HepG2 (cell line): Measurements from ENCODE around the gene ELP5. TPM values are rescaled to one million over a fixed set of nuclear protein-coding genes. Genes with fewer than 3 reads are reported as not detected.

Source experiments
- ATRX ChIP-seq: sonication (generic); formaldehyde crosslinking; IDR thresholded peaks from 2 replicates; pipeline ENCODE4 v1.4.0; 2020; ENCODE audit warnings: missing genetic modification reagents, borderline replicate concordance
- GPBP1L1 ChIP-seq: sonication (generic); formaldehyde crosslinking; IDR thresholded peaks from 2 replicates; pipeline ENCODE4 v1.5.0; 2020; ENCODE audit warnings: mild to moderate bottlenecking, missing genetic modification reagents
- HBP1 ChIP-seq: IDR thresholded peaks from 2 replicates; pipeline ENCODE4 v1.6.1; 2016; ENCODE audit warnings: low read depth, control low read depth
- HOMEZ ChIP-seq: IDR thresholded peaks from 2 replicates; pipeline ENCODE4 v1.6.1; 2016; ENCODE audit warnings: low read depth
- JUNB ChIP-seq: sonication (generic); formaldehyde crosslinking; IDR thresholded peaks from 2 replicates; pipeline ENCODE4 v1.8.0; 2022; ENCODE audit warnings: missing genetic modification reagents, mild to moderate bottlenecking, borderline replicate concordance
- KLF9 ChIP-seq: IDR thresholded peaks from 2 replicates; pipeline ENCODE4 v1.6.1; 2016; ENCODE audit warnings: low read depth
- MTA1 ChIP-seq: sonication (generic); formaldehyde crosslinking; IDR thresholded peaks from 2 replicates; pipeline ENCODE4 v1.4.0; 2020; ENCODE audit warnings: missing genetic modification reagents, mild to moderate bottlenecking, borderline replicate concordance
- NAIF1 ChIP-seq: sonication (generic); formaldehyde crosslinking; IDR thresholded peaks from 2 replicates; pipeline ENCODE4 v1.5.0; 2020; ENCODE audit warnings: mild to moderate bottlenecking, missing genetic modification reagents, borderline replicate concordance
- NFIB ChIP-seq: sonication (generic); formaldehyde crosslinking; IDR thresholded peaks from 2 replicates; pipeline ENCODE4 v1.9.0; 2021; ENCODE audit warnings: missing genetic modification reagents, mild to moderate bottlenecking, borderline replicate concordance
- RFX5 ChIP-seq: IDR thresholded peaks from 2 replicates; pipeline ENCODE4 v1.6.1; 2011; ENCODE audit warnings: low read depth, low read length, improper control_type of control experiment
- SATB2 ChIP-seq: sonication (generic); formaldehyde crosslinking; IDR thresholded peaks from 2 replicates; pipeline ENCODE4 v1.5.0; 2020; ENCODE audit warnings: missing genetic modification reagents
- USF2 ChIP-seq, 2 experiments: sonication (generic) in 1 of 2; formaldehyde crosslinking in 1 of 2; IDR thresholded peaks; 2 replicates each; pipeline versions ENCODE4 v1.5.1 to v1.6.1; 2011 to 2020; ENCODE audit warnings: borderline replicate concordance in 1 of 2, low read depth in 1 of 2, low read length in 1 of 2, mild to moderate bottlenecking in 1 of 2, missing genetic modification reagents in 1 of 2, moderate library complexity in 1 of 2
- ZNF281 ChIP-seq: sonication (generic); formaldehyde crosslinking; IDR thresholded peaks from 2 replicates; pipeline ENCODE4 v1.4.0; 2020; ENCODE audit warnings: missing genetic modification reagents, borderline replicate concordance
- ZNF296 ChIP-seq: sonication (generic); formaldehyde crosslinking; conservative IDR thresholded peaks from 2 replicates; pipeline ENCODE4 v1.5.0; 2020; ENCODE audit warnings: mild to moderate bottlenecking, missing genetic modification reagents
- ZNF550 ChIP-seq: sonication (generic); formaldehyde crosslinking; IDR thresholded peaks from 2 replicates; pipeline ENCODE4 v1.4.0; 2020; ENCODE audit warnings: mild to moderate bottlenecking, missing genetic modification reagents, borderline replicate concordance
- ZNF615 ChIP-seq: sonication (generic); formaldehyde crosslinking; IDR thresholded peaks from 2 replicates; pipeline ENCODE4 v1.5.0; 2020; ENCODE audit warnings: mild to moderate bottlenecking, missing genetic modification reagents, borderline replicate concordance
- ZNF766 ChIP-seq: sonication (generic); formaldehyde crosslinking; IDR thresholded peaks from 2 replicates; pipeline ENCODE4 v1.5.0; 2020; ENCODE audit warnings: missing genetic modification reagents, borderline replicate concordance
- ZNF878 ChIP-seq: sonication (generic); formaldehyde crosslinking; IDR thresholded peaks from 2 replicates; pipeline ENCODE4 v1.8.1; 2023; ENCODE audit warnings: mild to moderate bottlenecking, missing genetic modification reagents, moderate library complexity
- polyA plus RNA-seq, 8 experiments: library from polyadenylated mRNA; depleted of rRNA in 3 of 8; stranded (reverse) in 7 of 8; unstranded in 1 of 8; fragments of >200 nt; fragmentation: Illumina TruSeq in 4 of 8; extraction: Trizol in 4 of 8; gene quantifications; 2 replicates each; pipeline versions ENCODE4 v1.2.1 to v1.2.3, GENCODE V29; 2011 to 2016; ENCODE audit warnings: low read depth in 4 of 8, missing spikeins in 1 of 8, mixed read lengths in 1 of 8; ENCODE audit not compliant: insufficient read depth in 1 of 8
- total RNA-seq, 5 experiments: library from RNA; depleted of rRNA; stranded (reverse); fragments of >200 nt; fragmentation: Illumina TruSeq; extraction: Trizol; gene quantifications; 2 replicates each; pipeline ENCODE4 v1.2.3, GENCODE V29; 2016; ENCODE audit warnings: low read depth in 1 of 5

Gene ELP5
- total and polyA plus RNA-seq, 2 of the 13 experiments (the other 11 are each of a cell fraction or from before 2014, with no cell fraction given) = 67.6 to 69.8 TPM

- TF ChIP-seq ZNF615 = no peak
- no peak for TF ChIP-seq ZNF878
- no peak for TF ChIP-seq GPBP1L1 (CRISPR knock-in tag)
- peak; percentile 61; the same call in 1 of the 2 replicates for TF ChIP-seq MTA1 (CRISPR knock-in tag)
- peak; percentile 49; the same call in 1 of the 2 replicates for TF ChIP-seq HOMEZ (CRISPR knock-in tag)
- TF ChIP-seq USF2 (IDR thresholded peaks at IDR 0.05; ENCODE audit: low read depth, low read length) = no peak
- TF ChIP-seq USF2 (CRISPR knock-in tag; IDR thresholded peaks at IDR 0.05; ENCODE audit: borderline replicate concordance) = no peak
- TF ChIP-seq RFX5 = 0 out of 2 replicates have a peak, but pooled peaks have one; percentile 18
- TF ChIP-seq NAIF1 = peak; percentile 79
- TF ChIP-seq NFIB (CRISPR knock-in tag) = no peak
- no peak for TF ChIP-seq ZNF766
- TF ChIP-seq SATB2 (CRISPR knock-in tag) = no peak
- no peak for TF ChIP-seq ZNF550 (CRISPR knock-in tag)
- TF ChIP-seq ZNF296 = no peak
- no peak for TF ChIP-seq JUNB (CRISPR knock-in tag)
- TF ChIP-seq ATRX (CRISPR knock-in tag) = no peak
- TF ChIP-seq ZNF281 (CRISPR knock-in tag) = no peak
- TF ChIP-seq KLF9 (CRISPR knock-in tag) = no peak
- no peak for TF ChIP-seq HBP1 (CRISPR knock-in tag)
These were observed 55.1 kb downstream of the ELP5 start, which contains the start of gene EIF5A (continued) for GRCh38 chr17:7306911-7307685.
